ENCODE data around the gene ZNF791.
A peak's percentile ranks its signal among the peaks of the same experiment; 100 is the strongest.
"Not testable (repeated sequence)": the region's sequence is repeated elsewhere in the genome, so short reads cannot be mapped to it uniquely, and the experiment has no call there.

Gene ZNF791

GRCh38 chr19:12666265-12667048, 55.7 kb downstream of the ZNF791 start, which contains the start of the genes MAN2B1 and WDR83:
Gene MAN2B1, minus strand, starts transcription at chr19:12666742. Its CDS starts 41 bp downstream, at chr19:12666701.
Gene WDR83, plus strand, starts transcription at chr19:12666807. Its CDS starts 2,984 bp downstream, at chr19:12669791.
- H3K9me3 Mint-ChIP-seq: no peaks in the 10 kb centered on the region
- H3K4me1 Mint-ChIP-seq: peaks cover 41 to 61% of the 10 kb centered on the region in 2 donors
- no peaks in the 10 kb centered on the region for H3K27me3 Mint-ChIP-seq
- DNase-seq: peak; percentile 79
- peak; percentile 66 to 70 for ATAC-seq (replicated peaks)
- peaks cover 31 to 59% of the 10 kb centered on the region in 2 donors for H3K36me3 Mint-ChIP-seq
- peak within 1 kb of the TSS; percentile 99 for H3K27ac Mint-ChIP-seq
- H3K4me3 Mint-ChIP-seq: peak within 1 kb of the TSS; percentile 95 to 98

- H3K27me3 Mint-ChIP-seq: no peaks in the 10 kb centered on the region
- ATAC-seq (replicated peaks): no peak
- H3K9me3 Mint-ChIP-seq: no peaks in the 10 kb centered on the region
- peaks cover 40 to 66% of the 10 kb centered on the region in 2 donors for H3K36me3 Mint-ChIP-seq
- peak overlapping the region; percentile 99 for H3K27ac Mint-ChIP-seq
- DNase-seq: no peak
- H3K4me3 Mint-ChIP-seq: peak overlapping the region; percentile 92 to 98
- H3K4me1 Mint-ChIP-seq: peaks cover 48 to 74% of the 10 kb centered on the region in 2 donors
Observed at GRCh38 chr19:12667731-12668302, 57.1 kb downstream of the ZNF791 start.

- H3K4me3 Mint-ChIP-seq: peak overlapping the region; percentile 85 to 92
- H3K27me3 Mint-ChIP-seq: no peaks in the 10 kb centered on the region
- peaks cover 48 to 74% of the 10 kb centered on the region in 2 donors for H3K4me1 Mint-ChIP-seq
- DNase-seq: no peak
- no peak for ATAC-seq (replicated peaks)
- H3K36me3 Mint-ChIP-seq: peaks cover 37 to 61% of the 10 kb centered on the region in 2 donors
- H3K27ac Mint-ChIP-seq: peak overlapping the region; percentile 100
- no peaks in the 10 kb centered on the region for H3K9me3 Mint-ChIP-seq
Observed at GRCh38 chr19:12668346-12668745, 57.6 kb downstream of the ZNF791 start.

- Mint-ChIP-seq H3K4me3 (peak overlapping the region; percentile 85 to 92), H3K9me3 (no peaks in the 10 kb centered on the region), H3K27ac (peak overlapping the region; percentile 100), H3K27me3 (no peaks in the 10 kb centered on the region), H3K4me1 (peaks cover 48 to 76% of the 10 kb centered on the region in 2 donors), H3K36me3 (peaks cover 38 to 60% of the 10 kb centered on the region in 2 donors)
- DNase-seq (peak; percentile 46), ATAC-seq (replicated peaks) (peak; percentile 6 to 7)
Observed at GRCh38 chr19:12668932-12669269, 58.2 kb downstream of the ZNF791 start.

- Mint-ChIP-seq H3K4me3 (peak overlapping the region; percentile 85 to 92), H3K27me3 (no peaks in the 10 kb centered on the region), H3K36me3 (peaks cover 39 to 60% of the 10 kb centered on the region in 2 donors), H3K27ac (peak overlapping the region; percentile 100), H3K9me3 (no peaks in the 10 kb centered on the region), H3K4me1 (peaks cover 48 to 77% of the 10 kb centered on the region in 2 donors)
- DNase-seq (peak; percentile 65), ATAC-seq (replicated peaks) (peak; percentile 17 to 23)
Observed at GRCh38 chr19:12669270-12670158, 58.8 kb downstream of the ZNF791 start.

GRCh38 chr19:12670159-12670928, 59.6 kb downstream of the ZNF791 start:
- ATAC-seq (replicated peaks): no peak
- no peaks in the 10 kb centered on the region for H3K27me3 Mint-ChIP-seq
- H3K4me1 Mint-ChIP-seq: peaks cover 43 to 71% of the 10 kb centered on the region in 2 donors
- peaks cover 37 to 60% of the 10 kb centered on the region in 2 donors for H3K36me3 Mint-ChIP-seq
- peak overlapping the region; percentile 100 for H3K27ac Mint-ChIP-seq
- no peaks in the 10 kb centered on the region for H3K9me3 Mint-ChIP-seq
- no peak for DNase-seq
- peak overlapping the region; percentile 85 to 92 for H3K4me3 Mint-ChIP-seq

GRCh38 chr19:12672744-12673143, 62.0 kb downstream of the ZNF791 start:
- Mint-ChIP-seq H3K9me3 (no peaks in the 10 kb centered on the region), H3K27me3 (no peaks in the 10 kb centered on the region), H3K36me3 (peaks cover 47 to 64% of the 10 kb centered on the region in 2 donors), H3K27ac (no peak overlapping the region), H3K4me1 (peaks cover 43 to 70% of the 10 kb centered on the region in 2 donors), H3K4me3 (no peak overlapping the region)
- ATAC-seq (replicated peaks) (no peak), DNase-seq (no peak)

GRCh38 chr19:12675399-12675798, 64.7 kb downstream of the ZNF791 start:
- Mint-ChIP-seq H3K9me3 (no peaks in the 10 kb centered on the region), H3K27ac (peak overlapping the region; percentile 37), H3K27me3 (no peaks in the 10 kb centered on the region), H3K36me3 (peaks cover 50 to 60% of the 10 kb centered on the region in 2 donors), H3K4me3 (peak overlapping the region in 1 of 2 donors; percentile 25), H3K4me1 (peaks cover 35 to 54% of the 10 kb centered on the region in 2 donors)
- DNase-seq (no peak), ATAC-seq (replicated peaks) (no peak)

- H3K36me3 Mint-ChIP-seq: peaks cover 48 to 58% of the 10 kb centered on the region in 2 donors
- peaks cover 33 to 51% of the 10 kb centered on the region in 2 donors for H3K4me1 Mint-ChIP-seq
- no peaks in the 10 kb centered on the region for H3K27me3 Mint-ChIP-seq
- DNase-seq: no peak
- no peaks in the 10 kb centered on the region for H3K9me3 Mint-ChIP-seq
- peak overlapping the region; percentile 88 for H3K27ac Mint-ChIP-seq
- ATAC-seq (replicated peaks): no peak
- H3K4me3 Mint-ChIP-seq: no peak overlapping the region
Observed at GRCh38 chr19:12675940-12676339, 65.2 kb downstream of the ZNF791 start.

- H3K27me3 Mint-ChIP-seq: no peaks in the 10 kb centered on the region
- H3K9me3 Mint-ChIP-seq: no peaks in the 10 kb centered on the region
- H3K4me3 Mint-ChIP-seq: peak overlapping the region in 1 of 2 donors; percentile 1
- ATAC-seq (replicated peaks) (peak; percentile 52 to 54), DNase-seq (peak; percentile 69)
- H3K27ac Mint-ChIP-seq: peak overlapping the region; percentile 88
- peaks cover 50 to 61% of the 10 kb centered on the region in 2 donors for H3K36me3 Mint-ChIP-seq
- peaks cover 35 to 54% of the 10 kb centered on the region in 2 donors for H3K4me1 Mint-ChIP-seq
Observed at GRCh38 chr19:12676384-12676792, 65.7 kb downstream of the ZNF791 start.

- DNase-seq (no peak), ATAC-seq (replicated peaks) (no peak)
- no peaks in the 10 kb centered on the region for H3K9me3 Mint-ChIP-seq
- peak overlapping the region; percentile 67 for H3K27ac Mint-ChIP-seq
- H3K4me3 Mint-ChIP-seq: no peak overlapping the region
- peaks cover 33 to 50% of the 10 kb centered on the region in 2 donors for H3K4me1 Mint-ChIP-seq
- H3K36me3 Mint-ChIP-seq: peaks cover 49 to 59% of the 10 kb centered on the region in 2 donors
- H3K27me3 Mint-ChIP-seq: no peaks in the 10 kb centered on the region
Observed at GRCh38 chr19:12676928-12677327, 66.2 kb downstream of the ZNF791 start.

- H3K4me1 Mint-ChIP-seq: peaks cover 30 to 42% of the 10 kb centered on the region in 2 donors
Observed at GRCh38 chr19:12678039-12678438, 67.3 kb downstream of the ZNF791 start.

GRCh38 chr19:12680034-12680433, 69.3 kb downstream of the ZNF791 start:
- H3K4me3 Mint-ChIP-seq: peak overlapping the region; percentile 55 to 96
- H3K27me3 Mint-ChIP-seq: no peaks in the 10 kb centered on the region
- peaks cover 28 to 40% of the 10 kb centered on the region in 2 donors for H3K36me3 Mint-ChIP-seq
- ATAC-seq (replicated peaks) (no peak), DNase-seq (no peak)
- H3K27ac Mint-ChIP-seq: peak overlapping the region; percentile 85
- H3K9me3 Mint-ChIP-seq: no peaks in the 10 kb centered on the region
- H3K4me1 Mint-ChIP-seq: peaks cover 24 to 30% of the 10 kb centered on the region in 2 donors

More at GRCh38 chr19:12678039-12678438, 67.3 kb downstream of the ZNF791 start:
- H3K27me3 Mint-ChIP-seq; ATAC-seq (replicated peaks); H3K4me3 Mint-ChIP-seq; DNase-seq; H3K27ac Mint-ChIP-seq; H3K9me3 Mint-ChIP-seq: not testable (repeated sequence)
- peaks cover 40 to 53% of the 10 kb centered on the region in 2 donors for H3K36me3 Mint-ChIP-seq
